Fibroblast of skin of abdomen (primary cell): Measurements from ENCODE around the gene PRKG1.
A peak's percentile ranks its signal among the peaks of the same experiment; 100 is the strongest.
"Not testable (repeated sequence)": the region's sequence is repeated elsewhere in the genome, so short reads cannot be mapped to it uniquely, and the experiment has no call there.

Experiments
- DNase-seq: peaks from one replicate; pipeline ENCODE4 v3.0.0-alpha.2; 2013

Gene PRKG1

GRCh38 chr10:51117053-51117660 is 42.9 kb downstream of the PRKG1 start:
- peak; percentile 49 for DNase-seq

DNA sequence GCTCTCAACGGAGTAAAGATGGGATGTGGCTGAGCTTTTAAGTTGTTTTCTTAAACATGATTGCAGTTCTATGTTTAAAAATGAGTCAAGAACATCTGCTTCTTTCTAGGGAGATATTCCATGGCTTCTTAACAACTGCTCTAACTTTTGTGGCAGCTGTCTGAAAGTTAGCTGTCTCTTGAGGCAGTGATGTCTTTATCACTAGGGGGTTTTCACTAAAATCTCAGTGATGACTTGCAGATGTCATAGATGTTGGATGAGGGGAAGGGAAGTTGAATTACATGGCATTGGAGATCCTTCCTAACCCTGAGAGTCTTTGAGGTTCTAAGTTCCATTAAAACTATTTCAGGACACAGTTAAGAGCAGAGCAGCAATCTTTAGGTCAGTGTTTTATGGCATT is 43.5 kb downstream of the PRKG1 start:
- DNase-seq = peak; percentile 38

DNA sequence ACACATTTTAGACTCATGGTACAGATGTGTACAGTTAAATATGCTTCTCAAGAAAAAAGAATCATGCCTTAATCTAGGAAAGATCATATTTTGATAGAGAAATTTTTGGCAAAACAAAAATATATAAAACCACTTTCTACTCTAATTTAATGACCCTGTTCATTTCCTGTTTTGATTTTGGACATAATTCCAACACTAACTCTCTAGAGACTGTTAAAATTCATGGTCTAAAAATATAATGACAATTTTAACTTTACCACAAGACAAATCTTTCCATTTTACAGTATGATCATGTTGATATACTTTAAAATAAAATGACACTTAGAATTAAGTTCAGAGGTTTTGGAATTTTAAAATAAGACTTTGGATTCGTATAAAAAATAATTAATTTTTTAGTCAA is 45.2 kb downstream of the PRKG1 start:
- no peak for DNase-seq

DNA sequence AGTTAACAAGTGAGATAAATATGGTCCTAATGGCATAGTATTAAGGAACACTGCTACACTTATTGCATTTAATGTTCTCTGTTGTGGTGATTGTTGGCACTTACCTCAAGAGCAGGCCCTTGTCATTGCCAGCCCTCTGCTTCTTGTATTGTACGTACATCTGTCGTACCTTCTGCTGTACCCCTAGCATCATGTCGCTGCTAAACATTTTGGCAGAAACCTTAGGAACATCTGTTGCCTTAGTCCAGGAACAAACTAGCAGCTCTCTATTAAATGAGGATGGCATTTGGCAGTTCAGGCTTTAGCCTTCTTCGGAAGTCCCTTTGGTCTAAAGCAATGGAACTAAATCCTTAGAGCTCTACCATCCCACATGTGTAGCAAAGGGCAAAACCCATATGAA is 47.6 kb downstream of the PRKG1 start:
- no peak for DNase-seq

DNA sequence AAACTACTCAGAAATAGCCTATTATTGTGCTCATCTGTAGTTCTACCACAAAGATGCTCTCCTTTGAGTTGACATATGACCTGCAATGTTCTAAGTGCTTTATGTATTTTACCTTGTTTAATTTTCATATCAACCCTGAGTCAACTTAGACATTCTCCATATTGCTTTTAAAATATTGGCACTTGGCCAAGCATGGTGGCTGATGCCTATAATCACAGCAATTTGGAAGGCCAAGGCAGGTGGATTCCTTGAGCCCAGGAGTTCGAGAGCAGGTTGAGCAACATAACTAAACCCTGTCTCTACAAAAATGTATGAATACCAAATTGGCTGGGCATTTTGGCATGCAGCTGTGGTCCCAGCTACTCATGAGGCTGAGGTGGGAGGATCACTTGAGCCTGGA is 50.6 kb downstream of the PRKG1 start:
- DNase-seq = no peak

DNA sequence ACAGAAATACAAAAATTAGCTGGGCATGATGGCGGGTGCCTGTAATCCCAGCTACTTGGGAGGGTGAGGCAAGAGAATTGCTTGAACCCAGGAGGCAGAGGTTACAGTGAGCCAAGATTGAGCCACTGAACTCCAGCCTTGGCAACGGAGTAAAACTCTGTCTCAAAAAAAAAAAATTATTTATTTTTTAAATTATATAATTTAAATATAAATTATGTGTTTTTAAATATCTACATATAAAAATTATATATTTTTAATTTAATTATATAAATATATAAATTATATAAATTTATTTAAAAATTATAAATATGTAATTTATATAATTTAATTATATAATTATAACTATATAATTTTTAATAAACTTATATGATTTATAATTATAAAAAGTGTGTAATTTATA is 51.2 kb downstream of the PRKG1 start:
- DNase-seq = no peak

DNA sequence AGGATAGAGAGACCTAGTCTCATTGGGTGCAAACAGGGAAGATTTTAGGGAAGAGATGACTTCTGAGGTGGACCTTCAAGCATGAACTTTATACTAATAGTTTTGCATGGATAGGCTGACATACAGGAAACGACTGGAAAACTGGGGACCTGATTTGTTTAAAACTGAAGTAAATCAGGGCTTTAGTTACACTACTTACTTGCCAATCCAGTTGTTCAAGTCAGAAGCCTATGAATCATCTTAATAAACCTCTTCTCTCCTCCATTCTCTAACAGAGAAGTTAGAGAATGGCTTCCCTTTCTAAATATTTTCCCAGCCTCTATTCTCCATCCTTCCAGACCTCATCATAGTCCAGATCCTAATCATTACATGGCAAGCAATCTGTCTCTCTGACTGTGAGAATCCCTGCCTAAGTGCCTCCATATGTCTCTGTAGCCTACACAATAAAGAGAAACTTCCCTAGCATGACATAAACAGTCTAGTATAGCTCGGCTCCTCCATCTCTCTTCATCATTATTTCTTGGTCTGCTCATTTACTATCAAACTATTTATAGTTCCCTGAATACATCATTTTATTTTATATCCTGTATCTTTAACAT is 55.8 kb downstream of the PRKG1 start:
- peak; percentile 57 for DNase-seq

- peak; percentile 69 for DNase-seq
Measured at GRCh38 chr10:51137756-51138529, 63.7 kb downstream of the PRKG1 start.

GRCh38 chr10:51139176-51139575 is 64.9 kb downstream of the PRKG1 start:
- peak; percentile 13 for DNase-seq

- no peak for DNase-seq
Measured at GRCh38 chr10:51141010-51141409, 66.7 kb downstream of the PRKG1 start.

DNA sequence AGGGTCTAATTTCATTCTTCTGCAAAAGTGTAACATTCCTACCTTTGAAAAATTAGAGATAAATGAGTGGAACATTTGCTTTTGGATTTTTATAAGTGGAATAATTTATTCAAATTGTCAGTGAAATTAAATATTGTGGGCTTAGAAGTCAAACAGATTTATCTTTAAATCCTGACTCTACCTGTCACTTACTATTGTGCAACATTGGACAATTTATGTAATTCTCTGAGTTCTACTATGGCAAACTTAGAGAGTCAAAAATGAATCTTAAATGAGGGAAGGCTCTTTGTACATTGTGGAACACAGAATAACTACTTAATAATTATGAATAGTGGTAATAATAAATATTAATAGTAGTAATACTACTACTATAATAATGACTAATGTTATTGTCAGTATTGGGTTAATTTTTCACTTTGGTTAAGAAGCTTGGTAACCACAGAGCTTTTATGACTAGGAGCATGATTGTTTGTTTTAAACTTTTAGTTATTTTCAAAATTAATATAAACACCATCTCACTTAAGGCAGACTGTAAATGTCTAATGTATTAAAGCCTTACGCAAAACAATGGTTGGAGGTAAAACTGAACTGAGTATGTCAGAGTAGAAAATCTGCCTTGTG is 70.0 kb downstream of the PRKG1 start:
- no peak for DNase-seq

DNA sequence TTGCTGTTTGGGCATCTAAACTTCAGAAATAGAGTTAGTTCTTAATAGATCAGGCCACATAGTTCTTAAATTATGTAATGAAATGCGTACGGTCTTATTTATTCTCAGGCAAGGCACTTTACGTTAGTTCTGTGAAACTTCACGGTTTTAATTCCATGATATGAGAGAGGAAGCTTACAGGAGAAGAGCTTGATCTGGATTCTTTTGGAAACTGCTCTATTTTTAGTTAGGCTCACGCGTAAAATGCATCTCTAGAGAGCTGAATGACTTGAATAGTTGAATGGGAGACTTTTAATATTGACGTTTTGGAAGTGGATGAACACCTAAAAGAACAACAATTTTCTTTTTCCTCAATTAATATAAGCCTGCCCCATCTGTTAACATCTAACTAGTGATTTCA is 71.1 kb downstream of the PRKG1 start:
- no peak for DNase-seq

- no peak for DNase-seq
Measured at GRCh38 chr10:51147644-51148399, 73.5 kb downstream of the PRKG1 start.

GRCh38 chr10:51156926-51157325 is 82.6 kb downstream of the PRKG1 start:
- DNase-seq = peak; percentile 96

GRCh38 chr10:51158832-51159231 is 84.5 kb downstream of the PRKG1 start:
- DNase-seq = no peak

GRCh38 chr10:51159841-51160240 is 85.6 kb downstream of the PRKG1 start:
- peak; percentile 30 for DNase-seq

DNA sequence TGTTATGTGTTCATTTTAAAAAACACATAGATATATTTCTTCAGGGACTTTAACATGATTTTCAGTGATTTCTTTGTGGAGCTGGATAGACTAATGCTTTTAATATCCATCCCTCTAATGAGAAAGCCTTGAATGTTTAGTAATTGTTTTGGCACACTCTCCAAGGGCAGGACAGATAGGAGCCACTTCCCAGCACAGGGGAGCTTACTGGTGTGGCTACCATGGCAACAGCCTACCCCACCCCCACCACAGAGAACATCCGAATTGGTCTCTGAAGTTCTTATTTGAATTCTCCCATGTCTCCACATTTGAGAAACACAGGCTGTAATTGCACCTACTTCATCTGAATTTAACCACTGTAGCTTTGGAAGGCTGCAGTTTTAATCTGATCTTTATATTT is 87.7 kb downstream of the PRKG1 start:
- no peak for DNase-seq

GRCh38 chr10:51163380-51164049 is 89.2 kb downstream of the PRKG1 start:
- not testable (repeated sequence) for DNase-seq

- DNase-seq = no peak
Measured at GRCh38 chr10:51168086-51168815, 94.0 kb downstream of the PRKG1 start.

DNA sequence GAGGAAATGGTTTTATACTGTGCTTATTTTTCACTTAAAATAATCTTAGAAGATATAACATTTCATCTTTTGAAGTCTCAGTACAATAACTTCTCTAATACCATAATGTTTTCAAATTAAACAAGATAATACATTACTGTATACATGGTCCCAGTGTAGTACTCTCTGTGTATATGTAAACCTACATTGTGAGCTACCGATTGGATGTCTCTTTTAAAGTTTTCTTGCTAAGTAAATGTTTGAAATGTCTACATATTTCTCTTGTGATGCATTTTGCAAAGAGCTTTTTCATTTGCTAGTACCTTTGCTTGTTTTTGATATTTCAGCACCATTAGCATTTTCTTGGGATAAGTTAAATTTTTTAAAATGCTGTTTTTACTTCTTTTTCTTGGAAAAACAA is 94.8 kb downstream of the PRKG1 start:
- peak; percentile 6 for DNase-seq

DNA sequence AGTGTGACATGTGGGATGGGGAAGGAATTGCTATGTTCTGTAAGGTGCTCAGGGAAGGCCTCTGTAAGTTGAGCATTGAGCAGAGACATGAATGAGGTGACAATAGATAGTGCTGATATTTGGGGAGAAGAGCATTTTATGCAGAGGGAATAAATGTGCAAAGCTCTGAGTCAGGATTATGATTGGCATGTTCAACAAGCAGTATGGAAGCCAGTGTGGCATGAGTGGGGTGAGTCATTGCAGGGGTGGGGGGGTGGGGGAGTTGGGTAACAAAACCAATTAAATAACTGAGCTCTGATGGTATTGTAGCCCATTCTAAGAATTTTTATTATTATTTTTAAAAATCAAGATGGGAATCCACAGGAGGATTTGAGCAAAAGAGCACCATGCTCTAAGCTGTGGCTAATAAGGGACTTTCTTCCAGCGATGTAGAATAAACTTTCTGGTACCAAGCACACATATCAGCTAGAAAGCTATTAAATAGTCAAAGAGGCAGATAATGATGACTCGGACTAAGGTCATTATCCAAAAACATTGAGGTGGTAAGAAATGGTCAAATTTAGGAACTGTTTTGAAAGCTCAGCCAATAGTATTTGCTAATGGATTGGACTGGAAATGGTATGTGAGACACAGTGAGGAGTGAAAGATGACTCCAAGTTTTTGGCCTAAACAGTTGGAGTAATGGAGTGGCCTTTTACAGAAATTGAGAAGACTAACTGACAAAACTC is 96.4 kb downstream of the PRKG1 start:
- peak; percentile 38 for DNase-seq
